NCI-H774 (cell line): ENCODE results near the gene SRSF7.

Source experiments
- DNase-seq: peaks from one replicate; lab custom pipeline; 2025; lab: John Stamatoyannopoulos, UW

Gene SRSF7

GRCh38 chr2:38701542-38701941 lies 49.6 kb downstream of the SRSF7 start:
- no peak for DNase-seq

GRCh38 chr2:38700881-38701458 lies 50.2 kb downstream of the SRSF7 start:
- DNase-seq, result no peak

- DNase-seq, result no peak
Measured at GRCh38 chr2:38700113-38700785, 50.9 kb downstream of the SRSF7 start.

GRCh38 chr2:38698467-38699003 lies 52.6 kb downstream of the SRSF7 start:
- no peak for DNase-seq

GRCh38 chr2:38697116-38697840 lies 53.9 kb downstream of the SRSF7 start:
- DNase-seq, result no peak
